LoVo (cell line): ENCODE data around the gene TMEM240.

Experiments
- DNase-seq: peaks from one replicate; pipeline ENCODE4 v3.0.0-alpha.2; 2016; ENCODE audit warnings: low spot score

TMEM240 gene

GRCh38 chr1:1540090-1540817 lies at the start of gene TMEM240:
TSS of gene TMEM240 (minus strand) at chr1:1540624. CDS start at chr1:1540346, 278 bp downstream.
- no peak for DNase-seq

- DNase-seq: no peak
Observed at GRCh38 chr1:1583347-1584010, 43.1 kb upstream of the TMEM240 start.

GRCh38 chr1:1582585-1583346 lies 42.3 kb upstream of the TMEM240 start:
- no peak for DNase-seq

- DNase-seq: no peak
Observed at GRCh38 chr1:1578371-1578940, 38.0 kb upstream of the TMEM240 start.

- no peak for DNase-seq
Observed at GRCh38 chr1:1577367-1578011, 37.1 kb upstream of the TMEM240 start.

GRCh38 chr1:1574721-1575537 lies 34.5 kb upstream of the TMEM240 start, which contains the start of gene SSU72:
TSS of gene SSU72 (minus strand) at chr1:1574863. CDS start at chr1:1574557, 306 bp downstream.
- DNase-seq: peak; percentile 91

- peak; percentile 81 for DNase-seq
Observed at GRCh38 chr1:1573843-1574720, 33.7 kb upstream of the TMEM240 start.

- no peak for DNase-seq
Observed at GRCh38 chr1:1569341-1569740, 28.9 kb upstream of the TMEM240 start.

GRCh38 chr1:1567891-1568291 lies 27.5 kb upstream of the TMEM240 start:
- no peak for DNase-seq

- DNase-seq: no peak
Observed at GRCh38 chr1:1567152-1567875, 26.9 kb upstream of the TMEM240 start.

GRCh38 chr1:1565340-1565739 lies 24.9 kb upstream of the TMEM240 start:
- DNase-seq: no peak

- no peak for DNase-seq
Observed at GRCh38 chr1:1564268-1564667, 23.8 kb upstream of the TMEM240 start.

GRCh38 chr1:1563688-1564087 lies 23.3 kb upstream of the TMEM240 start:
- DNase-seq: no peak

- no peak for DNase-seq
Observed at GRCh38 chr1:1562556-1563195, 22.3 kb upstream of the TMEM240 start.

- no peak for DNase-seq
Observed at GRCh38 chr1:1561801-1562470, 21.5 kb upstream of the TMEM240 start.

GRCh38 chr1:1560178-1560577 lies 19.8 kb upstream of the TMEM240 start:
- no peak for DNase-seq

GRCh38 chr1:1559066-1559465 lies 18.6 kb upstream of the TMEM240 start:
- no peak for DNase-seq

GRCh38 chr1:1558591-1558990 lies 18.2 kb upstream of the TMEM240 start:
- DNase-seq: no peak
